HepG2 (cell line): ENCODE data around the gene TAS1R1. TPM values are rescaled to one million over a fixed set of nuclear protein-coding genes. Genes with fewer than 3 reads are reported as not detected.

Experiments
- ARID2 ChIP-seq: sonication (generic); formaldehyde crosslinking; IDR thresholded peaks from 2 replicates; pipeline ENCODE4 v1.8.1; 2022; ENCODE audit warnings: mild to moderate bottlenecking, missing genetic modification reagents, borderline replicate concordance
- HNF4G ChIP-seq, 2 experiments: sonication (generic) in 1 of 2; formaldehyde crosslinking in 1 of 2; IDR thresholded peaks; 2 replicates each; pipeline versions ENCODE4 v1.4.0 to v1.6.1; 2011 to 2020; ENCODE audit warnings: borderline replicate concordance in 2 of 2, low read depth in 2 of 2, mild to moderate bottlenecking in 2 of 2, low read length in 1 of 2, missing genetic modification reagents in 1 of 2, moderate library complexity in 1 of 2
- ISL2 ChIP-seq: sonication (generic); formaldehyde crosslinking; IDR thresholded peaks from 2 replicates; pipeline ENCODE4 v1.5.0; 2020; ENCODE audit warnings: missing genetic modification reagents
- NCOR1 ChIP-seq: fragments of 200-600 bp; sonication (generic); IDR thresholded peaks from 2 replicates; pipeline ENCODE4 v1.7.0; 2017; ENCODE audit warnings: antibody characterized with exemption, low read length, borderline replicate concordance
- NR2F1 ChIP-seq, 2 experiments: fragments of 450-650 bp in 1 of 2; formaldehyde crosslinking in 1 of 2; IDR thresholded peaks; 2 replicates each; pipeline versions ENCODE4 v1.5.0 to v1.6.1; 2016 to 2020; ENCODE audit warnings: mild to moderate bottlenecking in 1 of 2, missing compliant biosample characterization in 1 of 2, missing genetic modification reagents in 1 of 2, moderate library complexity in 1 of 2
- RXRA ChIP-seq: sonication (generic); formaldehyde crosslinking; IDR thresholded peaks from 2 replicates; pipeline ENCODE4 v1.5.1; 2020; ENCODE audit warnings: missing genetic modification reagents
- SMAD3 ChIP-seq: sonication (generic); formaldehyde crosslinking; IDR thresholded peaks from 2 replicates; pipeline ENCODE4 v1.4.0; 2020; ENCODE audit warnings: missing genetic modification reagents
- ZEB1 ChIP-seq: IDR thresholded peaks from 2 replicates; pipeline ENCODE4 v1.6.1; 2012; ENCODE audit warnings: mild to moderate bottlenecking, low read depth, inconsistent platforms; ENCODE audit not compliant: insufficient replicate concordance
- ZNF12 ChIP-seq: sonication (generic); formaldehyde crosslinking; IDR thresholded peaks from 2 replicates; pipeline ENCODE4 v1.5.0; 2020; ENCODE audit warnings: missing genetic modification reagents
- ZNF207 ChIP-seq: fragments of 450-650 bp; IDR thresholded peaks from 2 replicates; pipeline ENCODE4 v1.6.1; 2016; ENCODE audit warnings: antibody characterized with exemption, borderline replicate concordance
- ZNF251 ChIP-seq: sonication (generic); formaldehyde crosslinking; IDR thresholded peaks from 2 replicates; pipeline ENCODE4 v1.9.0; 2021; ENCODE audit warnings: mild to moderate bottlenecking, missing genetic modification reagents
- ZNF263 ChIP-seq: sonication (generic); formaldehyde crosslinking; IDR thresholded peaks from 2 replicates; pipeline ENCODE4 v1.4.0; 2020; ENCODE audit warnings: missing genetic modification reagents
- ZNF550 ChIP-seq: sonication (generic); formaldehyde crosslinking; IDR thresholded peaks from 2 replicates; pipeline ENCODE4 v1.4.0; 2020; ENCODE audit warnings: mild to moderate bottlenecking, missing genetic modification reagents, borderline replicate concordance
- ZNF737 ChIP-seq: sonication (generic); formaldehyde crosslinking; IDR thresholded peaks from 2 replicates; pipeline ENCODE4 v1.5.0; 2020; ENCODE audit warnings: missing genetic modification reagents, mild to moderate bottlenecking, borderline replicate concordance
- polyA plus RNA-seq, 8 experiments: library from polyadenylated mRNA; depleted of rRNA in 3 of 8; stranded (reverse) in 7 of 8; unstranded in 1 of 8; fragments of >200 nt; fragmentation: Illumina TruSeq in 4 of 8; extraction: Trizol in 4 of 8; gene quantifications; 2 replicates each; pipeline versions ENCODE4 v1.2.1 to v1.2.3, GENCODE V29; 2011 to 2016; ENCODE audit warnings: low read depth in 4 of 8, missing spikeins in 1 of 8, mixed read lengths in 1 of 8; ENCODE audit not compliant: insufficient read depth in 1 of 8
- total RNA-seq, 5 experiments: library from RNA; depleted of rRNA; stranded (reverse); fragments of >200 nt; fragmentation: Illumina TruSeq; extraction: Trizol; gene quantifications; 2 replicates each; pipeline ENCODE4 v1.2.3, GENCODE V29; 2016; ENCODE audit warnings: low read depth in 1 of 5
- TF ChIP-seq, protein P1 (sequence below): sonication (generic); formaldehyde crosslinking; IDR thresholded peaks from 2 replicates; pipeline ENCODE4 v1.4.0; 2020; ENCODE audit warnings: missing genetic modification reagents
- TF ChIP-seq, protein P2 (sequence below): IDR thresholded peaks from 2 replicates; pipeline ENCODE4 v1.6.1; 2016; ENCODE audit warnings: low read depth, control low read depth
- TF ChIP-seq, protein P3 (sequence below): IDR thresholded peaks from 2 replicates; pipeline ENCODE4 v1.6.1; 2016
- TF ChIP-seq, protein P4 (sequence below): sonication (generic); formaldehyde crosslinking; conservative IDR thresholded peaks from 2 replicates; pipeline ENCODE4 v1.4.0; 2020; ENCODE audit warnings: missing genetic modification reagents
- TF ChIP-seq, protein P5 (sequence below): sonication (generic); formaldehyde crosslinking; IDR thresholded peaks from 2 replicates; pipeline ENCODE4 v1.4.0; 2020; ENCODE audit warnings: mild to moderate bottlenecking, low read depth, missing genetic modification reagents

TAS1R1 gene
- total and polyA plus RNA-seq, 2 of the 13 experiments (the other 11 are each of a cell fraction or from before 2014, with no cell fraction given), result 1.4 to 1.6 TPM

DNA sequence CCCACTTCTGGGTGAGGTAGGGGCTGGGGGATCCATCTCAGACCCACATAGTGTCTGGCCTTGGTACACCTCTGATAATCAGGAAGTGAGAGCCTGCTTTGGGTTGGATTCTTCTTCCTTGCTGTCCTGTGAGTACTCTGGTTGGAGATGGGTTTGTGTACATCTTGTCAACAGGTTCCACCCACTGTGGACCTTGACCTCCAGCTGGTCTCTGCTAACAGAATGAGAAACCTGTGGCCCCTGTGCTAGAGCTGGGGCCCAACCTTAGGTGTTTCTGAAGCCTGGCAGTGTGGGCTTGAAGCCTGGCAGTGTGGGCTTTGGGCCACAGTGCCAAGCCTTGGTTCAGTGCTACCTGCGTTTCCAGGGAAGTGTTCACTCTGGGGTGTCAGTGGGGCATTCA, 27.3 kb downstream of the TAS1R1 start (continued):
- TF ChIP-seq, protein P1, sequence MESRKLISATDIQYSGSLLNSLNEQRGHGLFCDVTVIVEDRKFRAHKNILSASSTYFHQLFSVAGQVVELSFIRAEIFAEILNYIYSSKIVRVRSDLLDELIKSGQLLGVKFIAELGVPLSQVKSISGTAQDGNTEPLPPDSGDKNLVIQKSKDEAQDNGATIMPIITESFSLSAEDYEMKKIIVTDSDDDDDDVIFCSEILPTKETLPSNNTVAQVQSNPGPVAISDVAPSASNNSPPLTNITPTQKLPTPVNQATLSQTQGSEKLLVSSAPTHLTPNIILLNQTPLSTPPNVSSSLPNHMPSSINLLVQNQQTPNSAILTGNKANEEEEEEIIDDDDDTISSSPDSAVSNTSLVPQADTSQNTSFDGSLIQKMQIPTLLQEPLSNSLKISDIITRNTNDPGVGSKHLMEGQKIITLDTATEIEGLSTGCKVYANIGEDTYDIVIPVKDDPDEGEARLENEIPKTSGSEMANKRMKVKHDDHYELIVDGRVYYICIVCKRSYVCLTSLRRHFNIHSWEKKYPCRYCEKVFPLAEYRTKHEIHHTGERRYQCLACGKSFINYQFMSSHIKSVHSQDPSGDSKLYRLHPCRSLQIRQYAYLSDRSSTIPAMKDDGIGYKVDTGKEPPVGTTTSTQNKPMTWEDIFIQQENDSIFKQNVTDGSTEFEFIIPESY (CRISPR knock-in tag), result 0 out of 2 replicates have a peak, but pooled peaks have one; percentile 37
- peak; percentile 59 for TF ChIP-seq ZEB1
- no peak for TF ChIP-seq ARID2 (CRISPR knock-in tag)
- TF ChIP-seq ZNF737 (CRISPR knock-in tag), result no peak
- peak; percentile 28 to 44; a peak in 2 of 4 replicates for TF ChIP-seq NR2F1 (CRISPR knock-in tag; IDR thresholded peaks at IDR 0.05)
- TF ChIP-seq ZNF207, result no peak
- no peak for TF ChIP-seq ZNF251 (CRISPR knock-in tag)
- TF ChIP-seq, protein P2, sequence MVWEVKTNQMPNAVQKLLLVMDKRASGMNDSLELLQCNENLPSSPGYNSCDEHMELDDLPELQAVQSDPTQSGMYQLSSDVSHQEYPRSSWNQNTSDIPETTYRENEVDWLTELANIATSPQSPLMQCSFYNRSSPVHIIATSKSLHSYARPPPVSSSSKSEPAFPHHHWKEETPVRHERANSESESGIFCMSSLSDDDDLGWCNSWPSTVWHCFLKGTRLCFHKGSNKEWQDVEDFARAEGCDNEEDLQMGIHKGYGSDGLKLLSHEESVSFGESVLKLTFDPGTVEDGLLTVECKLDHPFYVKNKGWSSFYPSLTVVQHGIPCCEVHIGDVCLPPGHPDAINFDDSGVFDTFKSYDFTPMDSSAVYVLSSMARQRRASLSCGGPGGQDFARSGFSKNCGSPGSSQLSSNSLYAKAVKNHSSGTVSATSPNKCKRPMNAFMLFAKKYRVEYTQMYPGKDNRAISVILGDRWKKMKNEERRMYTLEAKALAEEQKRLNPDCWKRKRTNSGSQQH (CRISPR knock-in tag), result peak; percentile 80; the same call in 1 of the 2 replicates
- peak; percentile 48; the same call in 1 of the 2 replicates for TF ChIP-seq ZNF12 (CRISPR knock-in tag)
- TF ChIP-seq ZNF263, result no peak
- peak; percentile 99 for TF ChIP-seq HNF4G (IDR thresholded peaks at IDR 0.05; ENCODE audit: borderline replicate concordance, low read depth, low read length)
- TF ChIP-seq HNF4G (CRISPR knock-in tag; IDR thresholded peaks at IDR 0.05; ENCODE audit: borderline replicate concordance, low read depth), result peak; percentile 87; the same call in 1 of the 2 replicates
- TF ChIP-seq, protein P3, sequence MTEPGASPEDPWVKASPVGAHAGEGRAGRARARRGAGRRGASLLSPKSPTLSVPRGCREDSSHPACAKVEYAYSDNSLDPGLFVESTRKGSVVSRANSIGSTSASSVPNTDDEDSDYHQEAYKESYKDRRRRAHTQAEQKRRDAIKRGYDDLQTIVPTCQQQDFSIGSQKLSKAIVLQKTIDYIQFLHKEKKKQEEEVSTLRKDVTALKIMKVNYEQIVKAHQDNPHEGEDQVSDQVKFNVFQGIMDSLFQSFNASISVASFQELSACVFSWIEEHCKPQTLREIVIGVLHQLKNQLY (CRISPR knock-in tag), result 0 out of 2 replicates have a peak, but pooled peaks have one; percentile 37
- TF ChIP-seq RXRA (CRISPR knock-in tag), result peak; percentile 75; the same call in 1 of the 2 replicates
- no peak for TF ChIP-seq ZNF550 (CRISPR knock-in tag)
- TF ChIP-seq ISL2 (CRISPR knock-in tag), result no peak
- TF ChIP-seq, protein P4, sequence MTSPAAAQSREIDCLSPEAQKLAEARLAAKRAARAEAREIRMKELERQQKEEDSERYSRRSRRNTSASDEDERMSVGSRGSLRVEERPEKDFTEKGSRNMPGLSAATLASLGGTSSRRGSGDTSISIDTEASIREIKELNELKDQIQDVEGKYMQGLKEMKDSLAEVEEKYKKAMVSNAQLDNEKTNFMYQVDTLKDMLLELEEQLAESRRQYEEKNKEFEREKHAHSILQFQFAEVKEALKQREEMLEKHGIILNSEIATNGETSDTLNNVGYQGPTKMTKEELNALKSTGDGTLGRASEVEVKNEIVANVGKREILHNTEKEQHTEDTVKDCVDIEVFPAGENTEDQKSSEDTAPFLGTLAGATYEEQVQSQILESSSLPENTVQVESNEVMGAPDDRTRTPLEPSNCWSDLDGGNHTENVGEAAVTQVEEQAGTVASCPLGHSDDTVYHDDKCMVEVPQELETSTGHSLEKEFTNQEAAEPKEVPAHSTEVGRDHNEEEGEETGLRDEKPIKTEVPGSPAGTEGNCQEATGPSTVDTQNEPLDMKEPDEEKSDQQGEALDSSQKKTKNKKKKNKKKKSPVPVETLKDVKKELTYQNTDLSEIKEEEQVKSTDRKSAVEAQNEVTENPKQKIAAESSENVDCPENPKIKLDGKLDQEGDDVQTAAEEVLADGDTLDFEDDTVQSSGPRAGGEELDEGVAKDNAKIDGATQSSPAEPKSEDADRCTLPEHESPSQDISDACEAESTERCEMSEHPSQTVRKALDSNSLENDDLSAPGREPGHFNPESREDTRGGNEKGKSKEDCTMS (CRISPR knock-in tag), result no peak
- peak; percentile 87; the same call in 1 of the 2 replicates for TF ChIP-seq NCOR1
- peak; percentile 83; the same call in 1 of the 2 replicates for TF ChIP-seq SMAD3 (CRISPR knock-in tag)
- TF ChIP-seq, protein P5, sequence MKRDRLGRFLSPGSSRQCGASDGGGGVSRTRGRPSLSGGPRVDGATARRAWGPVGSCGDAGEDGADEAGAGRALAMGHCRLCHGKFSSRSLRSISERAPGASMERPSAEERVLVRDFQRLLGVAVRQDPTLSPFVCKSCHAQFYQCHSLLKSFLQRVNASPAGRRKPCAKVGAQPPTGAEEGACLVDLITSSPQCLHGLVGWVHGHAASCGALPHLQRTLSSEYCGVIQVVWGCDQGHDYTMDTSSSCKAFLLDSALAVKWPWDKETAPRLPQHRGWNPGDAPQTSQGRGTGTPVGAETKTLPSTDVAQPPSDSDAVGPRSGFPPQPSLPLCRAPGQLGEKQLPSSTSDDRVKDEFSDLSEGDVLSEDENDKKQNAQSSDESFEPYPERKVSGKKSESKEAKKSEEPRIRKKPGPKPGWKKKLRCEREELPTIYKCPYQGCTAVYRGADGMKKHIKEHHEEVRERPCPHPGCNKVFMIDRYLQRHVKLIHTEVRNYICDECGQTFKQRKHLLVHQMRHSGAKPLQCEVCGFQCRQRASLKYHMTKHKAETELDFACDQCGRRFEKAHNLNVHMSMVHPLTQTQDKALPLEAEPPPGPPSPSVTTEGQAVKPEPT (CRISPR knock-in tag), result no peak; the same call in 1 of the 2 replicates
